HepG2 (cell line): ENCODE data around the gene OR52I2.

Source experiments
- CHD4 ChIP-seq: fragments of 200-600 bp; sonication (generic); IDR thresholded peaks from 2 replicates; pipeline ENCODE4 v1.7.0; 2017; ENCODE audit warnings: mild to moderate bottlenecking, low read length, borderline replicate concordance
- CTCF ChIP-seq: sonication (generic); formaldehyde crosslinking; IDR thresholded peaks from 2 replicates; pipeline ENCODE4 v1.5.0; 2020; ENCODE audit warnings: mild to moderate bottlenecking, missing genetic modification reagents, moderate library complexity
- HHEX ChIP-seq: IDR thresholded peaks from 2 replicates; pipeline ENCODE4 v1.6.1; 2016; ENCODE audit warnings: control low read depth
- PRDM15 ChIP-seq: sonication (generic); formaldehyde crosslinking; IDR thresholded peaks from 2 replicates; pipeline ENCODE4 v1.4.0; 2020; ENCODE audit warnings: missing genetic modification reagents
- ZNF207 ChIP-seq: fragments of 450-650 bp; IDR thresholded peaks from 2 replicates; pipeline ENCODE4 v1.6.1; 2016; ENCODE audit warnings: antibody characterized with exemption, borderline replicate concordance
- ZNF501 ChIP-seq: sonication (generic); formaldehyde crosslinking; IDR thresholded peaks from 2 replicates; pipeline ENCODE4 v1.5.1; 2020; ENCODE audit warnings: mild to moderate bottlenecking, moderate library complexity, missing genetic modification reagents
- ZNF883 ChIP-seq: sonication (generic); formaldehyde crosslinking; IDR thresholded peaks from 2 replicates; pipeline ENCODE4 v1.5.1; 2020; ENCODE audit warnings: mild to moderate bottlenecking, missing genetic modification reagents; ENCODE audit errors: not compliant biosample characterization

GRCh38 chr11:4560467-4560866, 21.1 kb upstream of the OR52I2 start:
- no peak for TF ChIP-seq HHEX (CRISPR knock-in tag)
- no peak for TF ChIP-seq CHD4
- TF ChIP-seq CTCF, result no peak
- TF ChIP-seq PRDM15 (CRISPR knock-in tag), result no peak
- TF ChIP-seq ZNF501 (CRISPR knock-in tag), result no peak
- no peak for TF ChIP-seq ZNF207
- TF ChIP-seq ZNF883 (CRISPR knock-in tag), result no peak
